ENCODE results near the gene DKK3.

DKK3 gene

GRCh38 chr11:11981364-11981763, 27.1 kb downstream of the DKK3 start:
- 0 out of 2 replicates have a peak, but pooled peaks cover under 1% of the 10 kb centered on the region for H4K20me1 ChIP-seq (ENCODE audit: insufficient read depth, low read length)
- H3K79me2 ChIP-seq (ENCODE audit: insufficient read depth, low read length), result no peaks in the 10 kb centered on the region
- H3K27ac ChIP-seq (ENCODE audit: low read length), result no peak overlapping the region
- no peak overlapping the region for H3K4me2 ChIP-seq (ENCODE audit: insufficient read depth, low read length)
- DNase-seq (no peak), ATAC-seq (ENCODE audit: insufficient read depth, low read depth) (no peak)
- H3K4me1 ChIP-seq (ENCODE audit: insufficient read depth, low read length), result no peaks in the 10 kb centered on the region
- H3K9ac ChIP-seq (ENCODE audit: low read depth, low read length), result no peak overlapping the region
- H3K36me3 ChIP-seq (ENCODE audit: insufficient read depth, low read length), result no peaks in the 10 kb centered on the region
- no peak overlapping the region for H2AFZ ChIP-seq (ENCODE audit: low read depth, low read length)
- no peaks in the 10 kb centered on the region for H3K9me3 ChIP-seq (ENCODE audit: insufficient read depth, low read length, severe bottlenecking)
- H3K27me3 ChIP-seq (ENCODE audit: insufficient read depth, low read length, poor library complexity), result peaks cover 18% of the 10 kb centered on the region
- TF ChIP-seq CTCF (IDR thresholded peaks at IDR 0.05; ENCODE audit: borderline replicate concordance, extremely low read depth, low read length, poor library complexity, severe bottlenecking) (no peak), EZH2 (IDR thresholded peaks at IDR 0.05; ENCODE audit: borderline replicate concordance, low read depth, low read length, severe bottlenecking) (no peak)
- no peak overlapping the region for H3K4me3 ChIP-seq (ENCODE audit: low read depth in 1 of 2, low read length in 2 of 2)

GRCh38 chr11:11980841-11981308, 27.6 kb downstream of the DKK3 start:
- no peak for ATAC-seq (ENCODE audit: insufficient read depth, low read depth)
- TF ChIP-seq CTCF (IDR thresholded peaks at IDR 0.05; ENCODE audit: borderline replicate concordance, extremely low read depth, low read length, poor library complexity, severe bottlenecking) (no peak), EZH2 (IDR thresholded peaks at IDR 0.05; ENCODE audit: borderline replicate concordance, low read depth, low read length, severe bottlenecking) (no peak)
- no peak overlapping the region for H3K27ac ChIP-seq (ENCODE audit: low read length)

GRCh38 chr11:11980200-11980599, 28.2 kb downstream of the DKK3 start:
- no peak overlapping the region for H3K27ac ChIP-seq (ENCODE audit: low read length)
- no peak overlapping the region for H3K4me2 ChIP-seq (ENCODE audit: insufficient read depth, low read length)
- no peak overlapping the region for H3K9ac ChIP-seq (ENCODE audit: low read depth, low read length)
- no peaks in the 10 kb centered on the region for H3K36me3 ChIP-seq (ENCODE audit: insufficient read depth, low read length)
- 0 out of 2 replicates have a peak, but pooled peaks cover 3% of the 10 kb centered on the region for H4K20me1 ChIP-seq (ENCODE audit: insufficient read depth, low read length)
- no peak overlapping the region for H3K4me3 ChIP-seq (ENCODE audit: low read depth in 1 of 2, low read length in 2 of 2)
- ATAC-seq (ENCODE audit: insufficient read depth, low read depth) (no peak), DNase-seq (no peak)
- peaks cover 18% of the 10 kb centered on the region for H3K27me3 ChIP-seq (ENCODE audit: insufficient read depth, low read length, poor library complexity)
- H3K9me3 ChIP-seq (ENCODE audit: insufficient read depth, low read length, severe bottlenecking), result no peaks in the 10 kb centered on the region
- no peak overlapping the region for H2AFZ ChIP-seq (ENCODE audit: low read depth, low read length)
- H3K79me2 ChIP-seq (ENCODE audit: insufficient read depth, low read length), result no peaks in the 10 kb centered on the region
- H3K4me1 ChIP-seq (ENCODE audit: insufficient read depth, low read length), result no peaks in the 10 kb centered on the region
- no peak for TF ChIP-seq CTCF (IDR thresholded peaks at IDR 0.05; ENCODE audit: borderline replicate concordance, extremely low read depth, low read length, poor library complexity, severe bottlenecking)
- TF ChIP-seq EZH2 (IDR thresholded peaks at IDR 0.05; ENCODE audit: borderline replicate concordance, low read depth, low read length, severe bottlenecking), result no peak

More at GRCh38 chr11:11980841-11981308, 27.6 kb downstream of the DKK3 start:
- no peaks in the 10 kb centered on the region for H3K79me2 ChIP-seq (ENCODE audit: insufficient read depth, low read length)
- no peak overlapping the region for H2AFZ ChIP-seq (ENCODE audit: low read depth, low read length)
- H3K4me1 ChIP-seq (ENCODE audit: insufficient read depth, low read length), result no peaks in the 10 kb centered on the region
- H3K9ac ChIP-seq (ENCODE audit: low read depth, low read length), result no peak overlapping the region
- no peak overlapping the region for H3K4me2 ChIP-seq (ENCODE audit: insufficient read depth, low read length)
- 0 out of 2 replicates have a peak, but pooled peaks cover 3% of the 10 kb centered on the region for H4K20me1 ChIP-seq (ENCODE audit: insufficient read depth, low read length)
- peaks cover 18% of the 10 kb centered on the region for H3K27me3 ChIP-seq (ENCODE audit: insufficient read depth, low read length, poor library complexity)
- H3K9me3 ChIP-seq (ENCODE audit: insufficient read depth, low read length, severe bottlenecking), result no peaks in the 10 kb centered on the region
- H3K4me3 ChIP-seq (ENCODE audit: low read depth in 1 of 2, low read length in 2 of 2), result no peak overlapping the region
- H3K36me3 ChIP-seq (ENCODE audit: insufficient read depth, low read length), result no peaks in the 10 kb centered on the region
- DNase-seq, result no peak
